Measurements from ENCODE around the gene NEURL1. TPM values are rescaled to one million over a fixed set of nuclear protein-coding genes. Genes with fewer than 3 reads are reported as not detected.

Gene NEURL1
- polyA plus RNA-seq, 3 donors, result 3.0 to 17.2 (median 3.3) TPM

DNA sequence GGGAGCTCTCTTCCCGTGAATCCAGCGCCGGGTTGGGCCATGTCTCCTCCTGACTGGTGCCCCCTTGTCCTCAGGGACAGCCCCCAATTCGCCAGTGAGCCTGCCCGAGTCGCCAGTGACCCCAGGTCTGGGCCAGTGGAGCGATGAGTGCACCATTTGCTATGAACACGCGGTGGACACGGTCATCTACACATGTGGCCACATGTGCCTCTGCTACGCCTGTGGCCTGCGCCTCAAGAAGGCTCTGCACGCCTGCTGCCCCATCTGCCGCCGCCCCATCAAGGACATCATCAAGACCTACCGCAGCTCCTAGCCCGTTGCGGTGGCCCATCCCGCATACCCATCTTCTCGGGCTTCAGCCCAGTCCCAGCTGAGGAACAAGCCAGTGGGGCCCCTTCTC is 96.6 kb downstream of the NEURL1 start:
- no peak for DNase-seq
- Histone ChIP-seq H3K79me2 (ENCODE audit: insufficient read depth, low read length) (no peaks in the 10 kb centered on the region), H3K9ac (ENCODE audit: insufficient read depth, low read length, poor library complexity, severe bottlenecking) (no peak overlapping the region), H4K20me1 (ENCODE audit: insufficient read depth, low read length) (peaks cover 3% of the 10 kb centered on the region), H3K27me3 (ENCODE audit: control insufficient read depth in 2 of 2, insufficient read depth in 2 of 2, low read length in 2 of 2) (no peaks in the 10 kb centered on the region), H2AFZ (ENCODE audit: insufficient read depth, low read depth, low read length, poor library complexity, severe bottlenecking) (no peak overlapping the region), H3K27ac (ENCODE audit: low read depth in 1 of 2, low read length in 2 of 2) (no peak overlapping the region), H3K9me3 (replicated peaks in 1 of 2; ENCODE audit: control insufficient read depth in 1 of 2, insufficient read depth in 1 of 2, low read length in 2 of 2) (no peaks in the 10 kb centered on the region), H3K36me3 (replicated peaks in 1 of 2; ENCODE audit: control insufficient read depth in 1 of 2, insufficient read depth in 2 of 2, low read length in 2 of 2) (no peaks in the 10 kb centered on the region), H3K4me3 (replicated peaks in 1 of 3; ENCODE audit: low read depth in 2 of 3, low read length in 3 of 3) (no peak overlapping the region), H3K4me1 (ENCODE audit: control insufficient read depth in 1 of 2, insufficient read depth in 2 of 2, low read length in 2 of 2) (peaks cover under 1 to 2% of the 10 kb centered on the region in 2 donors), H3K4me2 (replicated peaks; ENCODE audit: extremely low read depth, low read length, poor library complexity, severe bottlenecking) (no peak overlapping the region)
- no peak for TF ChIP-seq CTCF (IDR thresholded peaks at IDR 0.05)
- Mint-ChIP-seq H3K4me1 (peaks cover 11% of the 10 kb centered on the region), H3K9me3 (peaks cover 4 to 16% (median 8%) of the 10 kb centered on the region in 7 donors), H3K36me3 (no peaks in the 10 kb centered on the region), H3K4me3 (no peak overlapping the region), H3K27me3 (ENCODE audit: low read depth in 3 of 3) (peaks cover 7 to 22% (median 12%) of the 10 kb centered on the region in 3 donors), H3K27ac (no peak overlapping the region)
- WGBS (ENCODE audit: insufficient coverage), result 95% methylated on average over 18 of the region's 20 CpGs
- intact Hi-C loops (cut with micrococcal nuclease), result no loop called here

- Mint-ChIP-seq H3K27me3 (ENCODE audit: low read depth in 3 of 3) (peaks cover 5 to 18% (median 8%) of the 10 kb centered on the region in 3 donors), H3K4me1 (peaks cover 8% of the 10 kb centered on the region), H3K4me3 (no peak overlapping the region), H3K36me3 (no peaks in the 10 kb centered on the region), H3K27ac (no peak overlapping the region), H3K9me3 (peaks cover 3 to 12% (median 6%) of the 10 kb centered on the region in 7 donors)
- Histone ChIP-seq H3K9me3 (replicated peaks in 1 of 2; ENCODE audit: control insufficient read depth in 1 of 2, insufficient read depth in 1 of 2, low read length in 2 of 2) (no peaks in the 10 kb centered on the region), H3K36me3 (replicated peaks in 1 of 2; ENCODE audit: control insufficient read depth in 1 of 2, insufficient read depth in 2 of 2, low read length in 2 of 2) (no peaks in the 10 kb centered on the region), H3K4me3 (replicated peaks in 1 of 3; ENCODE audit: low read depth in 2 of 3, low read length in 3 of 3) (no peak overlapping the region), H3K27ac (ENCODE audit: low read depth in 1 of 2, low read length in 2 of 2) (no peak overlapping the region), H4K20me1 (ENCODE audit: insufficient read depth, low read length) (peaks cover 3% of the 10 kb centered on the region), H3K4me1 (ENCODE audit: control insufficient read depth in 1 of 2, insufficient read depth in 2 of 2, low read length in 2 of 2) (no peaks in the 10 kb centered on the region), H3K79me2 (ENCODE audit: insufficient read depth, low read length) (no peaks in the 10 kb centered on the region), H2AFZ (ENCODE audit: insufficient read depth, low read depth, low read length, poor library complexity, severe bottlenecking) (no peak overlapping the region), H3K27me3 (ENCODE audit: control insufficient read depth in 2 of 2, insufficient read depth in 2 of 2, low read length in 2 of 2) (no peaks in the 10 kb centered on the region), H3K4me2 (replicated peaks; ENCODE audit: extremely low read depth, low read length, poor library complexity, severe bottlenecking) (no peak overlapping the region), H3K9ac (ENCODE audit: insufficient read depth, low read length, poor library complexity, severe bottlenecking) (no peak overlapping the region)
- intact Hi-C loops (cut with micrococcal nuclease), result no loop called here
- TF ChIP-seq CTCF (IDR thresholded peaks at IDR 0.05), result no peak
- DNase-seq, result no peak
- 100% methylated on average over 1 of the region's 6 CpGs for WGBS (ENCODE audit: insufficient coverage)
Observed at GRCh38 chr10:103590744-103591291, 97.3 kb downstream of the NEURL1 start.
